Cardiac muscle cell (in vitro differentiated cells and primary cell): ENCODE data around the gene PLEKHF1. TPM values are rescaled to one million over a fixed set of nuclear protein-coding genes. Genes with fewer than 3 reads are reported as not detected.

Source experiments
- DNase-seq, 2 donors: peaks; one replicate each; pipeline versions ENCODE4 v3.0.0 to v3.0.0-alpha.2; 2010 to 2017; ENCODE audit warnings: low read depth in 1 of 2, low spot score in 1 of 2
- H3K27ac ChIP-seq: fragments of 200-600 bp; sonication (generic); 2 replicates; pipeline ENCODE4 v1.5.1; 2016
- H3K27me3 ChIP-seq: fragments of 200-600 bp; sonication (generic); 2 replicates; pipeline ENCODE4 v1.6.0; 2016; ENCODE audit warnings: control low read depth
- H3K36me3 ChIP-seq: fragments of 200-600 bp; sonication (generic); 2 replicates; pipeline ENCODE4 v1.5.1; 2016; ENCODE audit warnings: control low read depth
- H3K4me1 ChIP-seq: fragments of 200-600 bp; sonication (generic); 2 replicates; pipeline ENCODE4 v1.8.1; 2017; ENCODE audit warnings: low read depth, mild to moderate bottlenecking, mixed run types
- H3K4me3 ChIP-seq: fragments of 200-600 bp; sonication (generic); 2 replicates; pipeline ENCODE4 v1.5.1; 2016; ENCODE audit warnings: mild to moderate bottlenecking
- H3K9me3 ChIP-seq: fragments of 200-600 bp; sonication (generic); 2 replicates; pipeline ENCODE4 v1.5.1; 2017; ENCODE audit warnings: low read depth, mild to moderate bottlenecking, control low read depth
- CTCF ChIP-seq: IDR thresholded peaks from 2 replicates; pipeline ENCODE4 v1.5.1; 2012; ENCODE audit warnings: low read depth, mild to moderate bottlenecking, low read length
- polyA plus RNA-seq: library from polyadenylated mRNA; unstranded; fragments of >200 nt; fragmentation: Nextera tagmentation; extraction: Ambion mirVana; gene quantifications from 2 replicates; pipeline ENCODE4 v1.2.1, GENCODE V29; 2016
- total RNA-seq: library from RNA; depleted of rRNA; stranded (reverse); fragments of >200 nt; gene quantifications from 2 replicates; pipeline ENCODE4 v1.2.3, GENCODE V29; 2016

Gene PLEKHF1
- total and polyA plus RNA-seq, 2 experiments from 2014 or later = 2.3 to 3.0 TPM

- Histone ChIP-seq H3K4me1 (no peaks in the 10 kb centered on the region), H3K27me3 (no peaks in the 10 kb centered on the region), H3K4me3 (no peak overlapping the region), H3K36me3 (no peaks in the 10 kb centered on the region), H3K27ac (no peak overlapping the region), H3K9me3 (no peaks in the 10 kb centered on the region)
- no peak for DNase-seq
- TF ChIP-seq CTCF = no peak
Measured at GRCh38 chr19:29680937-29681336, 15.7 kb downstream of the PLEKHF1 start.

GRCh38 chr19:29681422-29682235, 16.4 kb downstream of the PLEKHF1 start:
- Histone ChIP-seq H3K27me3 (no peaks in the 10 kb centered on the region), H3K9me3 (no peaks in the 10 kb centered on the region)
- no peak for TF ChIP-seq CTCF

GRCh38 chr19:29682236-29682895, 17.1 kb downstream of the PLEKHF1 start:
- no peak for DNase-seq
- H3K4me1 ChIP-seq = no peaks in the 10 kb centered on the region
- TF ChIP-seq CTCF = no peak
- no peaks in the 10 kb centered on the region for H3K36me3 ChIP-seq
- H3K4me3 ChIP-seq = no peak overlapping the region
- H3K27me3 ChIP-seq = no peaks in the 10 kb centered on the region
- no peaks in the 10 kb centered on the region for H3K9me3 ChIP-seq
- H3K27ac ChIP-seq = no peak overlapping the region

More at GRCh38 chr19:29681422-29682235, 16.4 kb downstream of the PLEKHF1 start:
- no peaks in the 10 kb centered on the region for H3K4me1 ChIP-seq
- DNase-seq = peak in 1 of 2 donors; percentile 57
- no peak overlapping the region for H3K4me3 ChIP-seq
- H3K36me3 ChIP-seq = no peaks in the 10 kb centered on the region
- no peak overlapping the region for H3K27ac ChIP-seq

- Histone ChIP-seq H3K27me3 (no peaks in the 10 kb centered on the region), H3K36me3 (no peaks in the 10 kb centered on the region), H3K4me3 (no peak overlapping the region), H3K4me1 (no peaks in the 10 kb centered on the region), H3K27ac (no peak overlapping the region), H3K9me3 (no peaks in the 10 kb centered on the region)
- DNase-seq = peak in 1 of 2 donors; percentile 34
- no peak for TF ChIP-seq CTCF
Measured at GRCh38 chr19:29683009-29683408, 17.7 kb downstream of the PLEKHF1 start.

GRCh38 chr19:29685326-29685725, 20.1 kb downstream of the PLEKHF1 start:
- H3K36me3 ChIP-seq = no peaks in the 10 kb centered on the region
- no peak overlapping the region for H3K27ac ChIP-seq
- no peaks in the 10 kb centered on the region for H3K9me3 ChIP-seq
- H3K4me1 ChIP-seq = no peaks in the 10 kb centered on the region
- no peaks in the 10 kb centered on the region for H3K27me3 ChIP-seq
- TF ChIP-seq CTCF = no peak
- H3K4me3 ChIP-seq = no peak overlapping the region
- peak in 1 of 2 donors; percentile 40 for DNase-seq
